Neuronal stem cell (in vitro differentiated cells): ENCODE data around the gene ZFP1.
A peak's percentile ranks its signal among the peaks of the same experiment; 100 is the strongest.

Experiments used
- DNase-seq: peaks from one replicate; pipeline ENCODE4 v3.0.0-alpha.2; 2013; ENCODE audit warnings: low spot score
- H2AFZ ChIP-seq: one replicate; pipeline ENCODE4 v1.6.1; 2013; ENCODE audit warnings: mild to moderate bottlenecking, low read length, inconsistent platforms
- H2AK5ac ChIP-seq: 2 replicates; pipeline ENCODE4 v1.6.1; 2013; ENCODE audit warnings: low read depth, mild to moderate bottlenecking, inconsistent platforms, low read length, moderate library complexity, mixed read lengths
- H2BK120ac ChIP-seq: 2 replicates; pipeline ENCODE4 v1.6.1; 2013; ENCODE audit warnings: low read depth, mild to moderate bottlenecking, inconsistent platforms, low read length, moderate library complexity, mixed read lengths
- H2BK12ac ChIP-seq: one replicate; pipeline ENCODE4 v1.6.1; 2013; ENCODE audit warnings: low read length, inconsistent platforms
- H2BK15ac ChIP-seq: 2 replicates; pipeline ENCODE4 v1.6.1; 2013; ENCODE audit warnings: mild to moderate bottlenecking, low read length, inconsistent platforms, mixed read lengths
- H2BK5ac ChIP-seq: one replicate; pipeline ENCODE4 v1.6.1; 2013; ENCODE audit warnings: inconsistent platforms, mild to moderate bottlenecking, low read length, moderate library complexity
- H3K14ac ChIP-seq: one replicate; pipeline ENCODE4 v1.6.1; 2013; ENCODE audit warnings: low read length, inconsistent platforms
- H3K18ac ChIP-seq: 2 replicates; pipeline ENCODE4 v1.6.1; 2013; ENCODE audit warnings: low read length, inconsistent platforms
- H3K23ac ChIP-seq: 2 replicates; pipeline ENCODE4 v1.6.1; 2013; ENCODE audit warnings: low read depth, mild to moderate bottlenecking, mixed read lengths, low read length, inconsistent platforms; ENCODE audit not compliant: poor library complexity
- H3K27ac ChIP-seq: replicated peaks from 3 replicates; pipeline ENCODE4 v1.5.1; 2013; ENCODE audit warnings: low read length, inconsistent platforms
- H3K27me3 ChIP-seq, 3 experiments: 2 replicates each; pipeline ENCODE4 v1.6.1; 2013; ENCODE audit warnings: low read length in 3 of 3, mild to moderate bottlenecking in 2 of 3, inconsistent platforms in 1 of 3, low read depth in 1 of 3, mixed read lengths in 1 of 3, moderate library complexity in 1 of 3; ENCODE audit not compliant: control insufficient read depth in 3 of 3, insufficient read depth in 3 of 3
- H3K36me3 ChIP-seq, 2 donors: replicated peaks in 1 of 2; 2 replicates each; pipeline ENCODE4 v1.6.1; 2013; ENCODE audit warnings: low read length in 2 of 2; ENCODE audit not compliant: control insufficient read depth in 2 of 2, insufficient read depth in 2 of 2
- H3K4ac ChIP-seq: 2 replicates; pipeline ENCODE4 v1.6.1; 2013; ENCODE audit warnings: inconsistent platforms, mild to moderate bottlenecking, low read length, moderate library complexity
- H3K4me1 ChIP-seq, 2 donors: 1 replicate in 1 of 2; 2 replicates in 1 of 2; pipeline ENCODE4 v1.6.1; 2013; ENCODE audit warnings: low read length in 2 of 2, low read depth in 1 of 2; ENCODE audit not compliant: control insufficient read depth in 2 of 2, insufficient read depth in 1 of 2
- H3K4me2 ChIP-seq: one replicate; pipeline ENCODE4 v1.6.1; 2013; ENCODE audit warnings: mild to moderate bottlenecking, low read length, inconsistent platforms; ENCODE audit not compliant: insufficient read depth, poor library complexity, severe bottlenecking
- H3K4me3 ChIP-seq, 2 donors: 2 replicates each; pipeline ENCODE4 v1.5.1; 2013; ENCODE audit warnings: low read length in 2 of 2, mild to moderate bottlenecking in 2 of 2, inconsistent platforms in 1 of 2, moderate library complexity in 1 of 2
- H3K79me1 ChIP-seq: one replicate; pipeline ENCODE4 v1.6.1; 2013; ENCODE audit warnings: low read depth, mild to moderate bottlenecking, inconsistent platforms, low read length, moderate library complexity
- H3K9ac ChIP-seq: one replicate; pipeline ENCODE4 v1.6.1; 2013; ENCODE audit warnings: mild to moderate bottlenecking, low read depth, low read length, inconsistent platforms; ENCODE audit not compliant: poor library complexity
- H3K9me3 ChIP-seq, 2 donors: replicated peaks in 1 of 2; 2 replicates each; pipeline versions ENCODE3 to v1.6.1; 2013; ENCODE audit warnings: low read length in 2 of 2, mild to moderate bottlenecking in 2 of 2, inconsistent platforms in 1 of 2, low read depth in 1 of 2, mixed read lengths in 1 of 2, moderate library complexity in 1 of 2; ENCODE audit not compliant: control insufficient read depth in 2 of 2, insufficient read depth in 1 of 2
- H4K8ac ChIP-seq: one replicate; pipeline ENCODE4 v1.6.1; 2013; ENCODE audit warnings: low read depth, mild to moderate bottlenecking, inconsistent platforms, low read length, moderate library complexity
- H4K91ac ChIP-seq: one replicate; pipeline ENCODE4 v1.6.1; 2013; ENCODE audit warnings: low read length, low read depth, mild to moderate bottlenecking, inconsistent platforms; ENCODE audit not compliant: poor library complexity
- WGBS, 2 donors: extraction: QIAGEN DNeasy Blood & Tissue Kit; methylation state at CpG; one replicate each; pipeline ENCODE4 v1.1.7; 2013; ENCODE audit warnings: missing lambda C conversion rate in 2 of 2, mixed read lengths in 1 of 2; ENCODE audit not compliant: insufficient read length in 2 of 2, insufficient replicate concordance in 1 of 2; ENCODE audit errors: extremely low coverage in 2 of 2; 5-methylcytosine and 5-hydroxymethylcytosine counted together

The ZFP1 gene

DNA sequence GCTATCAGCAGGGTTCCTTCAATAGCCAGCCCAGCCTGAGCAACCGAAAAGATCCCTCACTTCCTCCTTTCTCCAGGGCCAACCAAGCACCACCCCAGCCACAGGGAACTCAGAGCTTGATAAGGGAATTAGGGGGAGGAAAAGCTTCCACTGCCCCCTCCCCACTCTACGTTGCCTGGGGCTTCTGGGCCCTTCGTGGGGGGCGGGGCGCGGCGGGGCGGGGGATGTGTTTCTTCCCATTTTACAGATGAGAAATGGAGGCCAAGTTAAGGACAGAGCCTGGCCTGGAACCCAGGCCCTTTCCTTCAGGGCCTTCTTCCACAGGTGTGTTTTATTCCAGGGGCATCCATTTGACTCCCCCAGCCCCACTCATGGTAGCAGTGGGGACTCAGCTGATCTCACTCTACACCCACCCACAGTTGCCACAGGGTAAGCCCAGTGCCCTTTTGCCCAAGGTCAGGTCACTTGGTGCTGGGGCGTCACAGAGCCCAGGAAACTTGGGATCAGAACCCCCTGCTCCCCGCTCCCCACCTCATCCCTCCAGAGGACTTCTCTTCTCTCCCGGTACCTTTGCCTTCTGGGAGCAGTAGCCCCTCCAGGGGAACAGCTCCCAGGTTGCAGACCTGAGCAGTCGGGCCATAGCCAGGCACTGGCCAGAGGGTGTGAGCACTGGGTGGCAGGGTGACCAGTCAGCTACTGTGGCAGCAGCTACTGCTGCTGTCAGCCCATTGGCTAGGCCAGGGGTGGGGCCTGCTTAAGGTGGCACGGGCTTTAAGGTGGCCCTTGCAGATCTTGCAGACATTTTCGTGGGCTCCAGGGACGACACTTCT, 32.0 kb upstream of the ZFP1 start, which contains the start of gene LDHD:
TSS of gene LDHD (minus strand) at position 700 of the 830 bp plus-strand sequence. CDS start at position 640, 60 bp downstream.
- no peaks in the 10 kb centered on the region for H3K36me3 ChIP-seq
- peak within 1 kb of the TSS; percentile 84 for H2AK5ac ChIP-seq
- no peaks in the 10 kb centered on the region for H3K27me3 ChIP-seq
- peak within 1 kb of the TSS; percentile 1 for H3K18ac ChIP-seq
- no peak within 1 kb of the TSS for H2BK12ac ChIP-seq
- no peak within 1 kb of the TSS for H2BK15ac ChIP-seq
- H2BK5ac ChIP-seq, result no peak within 1 kb of the TSS
- no peak within 1 kb of the TSS for H2BK120ac ChIP-seq
- peaks cover 0 to 5% of the 10 kb centered on the region in 2 donors for H3K9me3 ChIP-seq
- no peak for DNase-seq
- H3K14ac ChIP-seq, result peak within 1 kb of the TSS; percentile 89
- H3K4ac ChIP-seq, result no peak within 1 kb of the TSS
- no peak within 1 kb of the TSS for H4K8ac ChIP-seq
- no peak within 1 kb of the TSS for H3K27ac ChIP-seq
- H4K91ac ChIP-seq, result no peak within 1 kb of the TSS
- H2AFZ ChIP-seq, result peak within 1 kb of the TSS; percentile 54
- peak within 1 kb of the TSS; percentile 44 for H3K9ac ChIP-seq
- H3K4me2 ChIP-seq, result no peak within 1 kb of the TSS
- peak within 1 kb of the TSS; percentile 92 for H3K23ac ChIP-seq
- H3K4me3 ChIP-seq, result peak within 1 kb of the TSS in 1 of 2 donors; percentile 65
- WGBS, 2 donors, result no CpG with 5 or more reads among the region's 15 CpGs
- peaks cover 0 to 2% of the 10 kb centered on the region in 2 donors for H3K4me1 ChIP-seq
- peaks cover 8% of the 10 kb centered on the region for H3K79me1 ChIP-seq

DNA sequence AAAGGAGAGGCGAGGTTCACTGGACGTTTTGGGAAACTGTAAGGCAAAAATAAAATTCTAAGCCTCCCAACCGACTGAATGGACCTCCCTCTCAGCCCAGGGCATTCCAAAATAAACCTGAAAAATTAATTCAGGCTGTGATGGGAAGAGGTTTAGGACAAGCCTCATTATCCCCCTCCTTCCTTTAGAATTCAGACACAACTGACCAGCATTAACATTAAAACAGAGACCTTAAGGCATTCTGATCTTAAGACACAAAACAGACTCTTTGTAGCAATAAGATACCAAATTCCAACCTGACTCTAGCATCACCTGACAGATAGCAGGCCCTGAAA, 31.4 kb upstream of the ZFP1 start:
- no peak overlapping the region for H3K4me2 ChIP-seq
- H2BK12ac ChIP-seq, result no peak overlapping the region
- no peak overlapping the region for H3K4ac ChIP-seq
- peaks cover 5% of the 10 kb centered on the region for H3K79me1 ChIP-seq
- no peak overlapping the region for H3K9ac ChIP-seq
- no peak overlapping the region for H4K8ac ChIP-seq
- no peak for DNase-seq
- no peak overlapping the region for H3K27ac ChIP-seq
- no peak overlapping the region for H2BK120ac ChIP-seq
- peak overlapping the region; percentile 54 for H2AFZ ChIP-seq
- H3K18ac ChIP-seq, result no peak overlapping the region
- H2AK5ac ChIP-seq, result no peak overlapping the region
- peaks cover 0 to 2% of the 10 kb centered on the region in 2 donors for H3K4me1 ChIP-seq
- no peak overlapping the region for H3K14ac ChIP-seq
- peaks cover 4 to 5% of the 10 kb centered on the region in 2 donors for H3K9me3 ChIP-seq
- H2BK5ac ChIP-seq, result no peak overlapping the region
- no peaks in the 10 kb centered on the region for H3K27me3 ChIP-seq
- no CpG with 5 or more reads among the region's 3 CpGs for WGBS, 2 donors
- no peak overlapping the region for H2BK15ac ChIP-seq
- H3K23ac ChIP-seq, result no peak overlapping the region
- no peak overlapping the region for H3K4me3 ChIP-seq
- H3K36me3 ChIP-seq, result no peaks in the 10 kb centered on the region
- no peak overlapping the region for H4K91ac ChIP-seq

DNA sequence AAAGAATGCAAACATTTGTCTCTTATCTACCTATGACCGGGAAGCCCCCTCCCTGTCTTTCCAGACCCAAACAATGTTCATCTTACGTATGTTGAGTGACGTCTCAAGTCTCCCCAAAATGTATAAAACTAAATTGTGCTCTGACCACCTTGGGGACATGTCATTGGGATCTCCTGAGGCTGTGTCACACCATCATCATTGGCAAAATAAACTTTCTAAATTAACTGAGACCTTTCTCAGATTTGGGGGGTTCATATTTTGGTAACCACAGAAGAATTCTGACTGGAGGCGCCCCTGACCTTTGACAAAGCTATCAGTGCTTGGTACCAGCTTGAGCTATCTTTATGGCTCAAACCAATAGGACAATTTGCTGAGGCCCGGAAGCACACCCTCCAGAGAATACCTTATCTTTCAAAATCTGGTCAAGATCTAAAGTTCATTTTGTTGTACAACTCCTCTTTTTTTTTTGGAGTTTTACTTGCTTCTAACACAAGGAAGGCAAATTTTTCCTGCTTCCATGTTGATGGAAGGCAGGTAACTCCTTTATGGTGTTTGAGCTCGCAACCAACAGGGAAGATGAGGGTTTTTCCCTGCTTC, 29.3 kb upstream of the ZFP1 start:
- Histone ChIP-seq H3K27ac (no peak overlapping the region), H4K91ac (no peak overlapping the region)
- no CpG with 5 or more reads among the region's 6 CpGs for WGBS, 2 donors

DNA sequence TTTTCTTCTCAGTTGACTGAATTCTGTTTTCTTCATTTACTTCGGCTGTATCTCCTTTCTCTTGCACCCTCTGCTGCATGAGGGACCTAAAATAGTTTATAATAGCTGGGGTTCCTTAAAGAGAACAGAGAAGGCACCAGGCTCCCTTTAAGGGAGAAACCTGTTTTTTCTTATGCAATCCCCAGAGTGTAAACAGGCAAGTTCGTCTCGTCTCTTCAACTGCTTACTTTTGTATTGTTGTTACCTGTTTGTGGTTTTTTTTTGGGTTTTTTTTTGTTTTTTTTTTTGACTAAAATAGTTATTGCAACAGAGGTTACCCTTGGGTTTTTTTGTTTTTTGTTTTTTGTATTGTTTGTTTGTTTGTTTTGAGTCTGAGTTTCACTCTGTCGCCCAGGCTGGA, 28.1 kb upstream of the ZFP1 start:
- Histone ChIP-seq H4K91ac (no peak overlapping the region), H3K79me1 (no peaks in the 10 kb centered on the region), H3K27me3 (no peaks in the 10 kb centered on the region), H3K14ac (no peak overlapping the region), H4K8ac (no peak overlapping the region), H3K27ac (no peak overlapping the region), H2BK5ac (no peak overlapping the region), H2BK12ac (no peak overlapping the region), H3K18ac (no peak overlapping the region), H2BK120ac (no peak overlapping the region), H3K9me3 (peaks cover 5 to 8% of the 10 kb centered on the region in 2 donors), H2AK5ac (no peak overlapping the region), H3K4ac (no peak overlapping the region), H3K9ac (no peak overlapping the region), H2AFZ (no peak overlapping the region), H3K36me3 (no peaks in the 10 kb centered on the region), H3K4me2 (no peak overlapping the region), H3K4me1 (no peaks in the 10 kb centered on the region), H2BK15ac (no peak overlapping the region), H3K23ac (no peak overlapping the region), H3K4me3 (no peak overlapping the region)
- WGBS, 2 donors, result no CpG with 5 or more reads among the region's 4 CpGs
- DNase-seq, result no peak

More for the DNA sequence above, 29.3 kb upstream of the ZFP1 start:
- Histone ChIP-seq H3K27me3 (no peaks in the 10 kb centered on the region), H2AFZ (no peak overlapping the region), H3K4me1 (no peaks in the 10 kb centered on the region), H3K36me3 (no peaks in the 10 kb centered on the region), H3K9me3 (peaks cover 8% of the 10 kb centered on the region in 2 donors), H3K9ac (no peak overlapping the region), H2BK120ac (no peak overlapping the region), H3K4me3 (no peak overlapping the region), H3K18ac (no peak overlapping the region), H3K23ac (no peak overlapping the region), H2AK5ac (no peak overlapping the region), H3K14ac (no peak overlapping the region), H2BK15ac (no peak overlapping the region), H3K4me2 (no peak overlapping the region), H2BK12ac (no peak overlapping the region), H2BK5ac (no peak overlapping the region), H4K8ac (no peak overlapping the region), H3K79me1 (peaks cover 5% of the 10 kb centered on the region), H3K4ac (no peak overlapping the region)
- DNase-seq, result no peak
